Measurements from ENCODE around the gene DHRSX. TPM values are rescaled to one million over a fixed set of nuclear protein-coding genes. Genes with fewer than 3 reads are reported as not detected.
"Not testable (repeated sequence)": the region's sequence is repeated elsewhere in the genome, so short reads cannot be mapped to it uniquely, and the experiment has no call there.

The DHRSX gene
- total and polyA plus RNA-seq, 3 donors from 2014 or later = 15.3 to 31.3 (median 29.2) TPM

DNA sequence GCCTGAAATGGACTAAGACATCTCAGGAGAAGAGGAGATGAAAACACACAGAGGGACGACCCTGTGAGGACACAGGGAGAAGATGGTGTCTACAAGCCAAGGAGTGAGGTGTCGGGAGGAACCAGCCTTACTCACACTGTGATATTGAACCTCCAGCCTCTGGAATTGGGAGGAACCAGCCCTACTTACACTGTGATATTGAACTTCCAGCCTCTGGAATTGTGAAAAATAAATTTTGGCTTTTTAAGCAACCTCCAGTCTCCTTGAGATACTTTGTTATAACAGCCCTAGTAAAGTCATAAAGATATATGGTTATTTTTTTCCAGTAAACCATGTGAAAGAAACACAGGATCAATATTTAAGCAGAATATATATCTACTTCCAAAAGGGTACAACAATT is 76.5 kb downstream of the DHRSX start:
- Histone ChIP-seq H3K4me1 (no peaks in the 10 kb centered on the region), H3K4me3 (no peak overlapping the region), H3K9me3 (no peaks in the 10 kb centered on the region), H3K27me3 (no peaks in the 10 kb centered on the region), H3K36me3 (ENCODE audit: low read depth, missing control alignments) (no peaks in the 10 kb centered on the region), H3K27ac (no peak overlapping the region)
- 88 to 100% methylated on average over 2 of the region's 2 CpGs for WGBS, 2 donors
- DNase-seq = no peak
- intact Hi-C loops (cut with DNase I; ENCODE audit: low total_unique reads) = no loop called here
- TF ChIP-seq, protein P1, sequence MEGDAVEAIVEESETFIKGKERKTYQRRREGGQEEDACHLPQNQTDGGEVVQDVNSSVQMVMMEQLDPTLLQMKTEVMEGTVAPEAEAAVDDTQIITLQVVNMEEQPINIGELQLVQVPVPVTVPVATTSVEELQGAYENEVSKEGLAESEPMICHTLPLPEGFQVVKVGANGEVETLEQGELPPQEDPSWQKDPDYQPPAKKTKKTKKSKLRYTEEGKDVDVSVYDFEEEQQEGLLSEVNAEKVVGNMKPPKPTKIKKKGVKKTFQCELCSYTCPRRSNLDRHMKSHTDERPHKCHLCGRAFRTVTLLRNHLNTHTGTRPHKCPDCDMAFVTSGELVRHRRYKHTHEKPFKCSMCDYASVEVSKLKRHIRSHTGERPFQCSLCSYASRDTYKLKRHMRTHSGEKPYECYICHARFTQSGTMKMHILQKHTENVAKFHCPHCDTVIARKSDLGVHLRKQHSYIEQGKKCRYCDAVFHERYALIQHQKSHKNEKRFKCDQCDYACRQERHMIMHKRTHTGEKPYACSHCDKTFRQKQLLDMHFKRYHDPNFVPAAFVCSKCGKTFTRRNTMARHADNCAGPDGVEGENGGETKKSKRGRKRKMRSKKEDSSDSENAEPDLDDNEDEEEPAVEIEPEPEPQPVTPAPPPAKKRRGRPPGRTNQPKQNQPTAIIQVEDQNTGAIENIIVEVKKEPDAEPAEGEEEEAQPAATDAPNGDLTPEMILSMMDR (IDR thresholded peaks at IDR 0.05) = no peak
- no peak for TF ChIP-seq POLR2A (IDR thresholded peaks at IDR 0.05)

DNA sequence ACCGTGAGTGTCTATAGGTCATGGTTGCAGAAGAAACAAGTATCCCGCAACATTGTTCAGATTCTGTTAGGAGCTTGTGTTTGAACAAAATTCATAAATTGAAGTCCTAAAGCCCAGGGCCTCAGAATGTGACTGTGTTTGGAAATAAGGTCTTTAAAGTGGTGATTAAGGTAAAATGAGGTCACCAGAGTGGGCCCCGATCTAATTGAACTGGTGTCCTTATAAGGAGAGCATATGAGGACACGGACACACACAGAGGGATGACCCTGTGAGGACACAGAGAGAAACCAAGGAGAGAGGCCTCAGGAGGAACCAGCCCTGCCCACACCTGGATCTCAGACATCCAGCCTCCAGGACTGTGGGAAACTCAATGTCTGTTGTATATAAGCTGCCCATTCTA is 76.9 kb downstream of the DHRSX start:
- no peaks in the 10 kb centered on the region for H3K27me3 ChIP-seq
- intact Hi-C loops (cut with DNase I; ENCODE audit: low total_unique reads) = no loop called here
- no peaks in the 10 kb centered on the region for H3K4me1 ChIP-seq
- TF ChIP-seq, protein P1 (IDR thresholded peaks at IDR 0.05) = no peak
- no peak for TF ChIP-seq POLR2A (IDR thresholded peaks at IDR 0.05)
- H3K4me3 ChIP-seq = no peak overlapping the region
- no peak for DNase-seq
- WGBS, 2 donors = 85% methylated on average over 4 of the region's 4 CpGs
- H3K36me3 ChIP-seq (ENCODE audit: low read depth, missing control alignments) = no peaks in the 10 kb centered on the region
- H3K9me3 ChIP-seq = no peaks in the 10 kb centered on the region
- H3K27ac ChIP-seq = no peak overlapping the region

DNA sequence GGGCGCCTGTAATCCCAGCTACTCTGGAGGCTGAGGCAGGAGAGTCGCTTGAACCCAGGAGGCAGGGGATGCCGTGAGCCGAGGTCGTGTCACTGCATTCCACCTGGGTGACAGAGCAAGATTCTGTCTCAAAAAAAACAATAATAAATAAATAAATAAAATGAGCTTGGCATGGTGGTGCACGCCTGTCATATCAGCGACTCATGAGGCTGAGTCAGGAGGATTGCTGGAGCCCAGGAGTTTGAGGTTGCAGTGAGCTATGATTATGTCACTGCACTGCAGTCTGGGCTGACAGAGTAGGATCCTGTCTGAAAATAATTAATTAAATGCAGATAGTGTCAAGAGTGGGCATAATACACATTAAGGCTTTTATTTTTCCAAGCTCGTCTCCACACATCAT is 77.5 kb downstream of the DHRSX start:
- no peak overlapping the region for H3K27ac ChIP-seq
- intact Hi-C loops (cut with DNase I; ENCODE audit: low total_unique reads) = no loop called here
- 85 to 89% methylated on average over 8 of the region's 8 CpGs for WGBS, 2 donors
- H3K27me3 ChIP-seq = no peaks in the 10 kb centered on the region
- no peaks in the 10 kb centered on the region for H3K36me3 ChIP-seq (ENCODE audit: low read depth, missing control alignments)
- DNase-seq = no peak
- H3K9me3 ChIP-seq = no peaks in the 10 kb centered on the region
- H3K4me1 ChIP-seq = no peaks in the 10 kb centered on the region
- H3K4me3 ChIP-seq = no peak overlapping the region
- no peak for TF ChIP-seq POLR2A (IDR thresholded peaks at IDR 0.05)
- TF ChIP-seq, protein P1 (IDR thresholded peaks at IDR 0.05) = no peak

DNA sequence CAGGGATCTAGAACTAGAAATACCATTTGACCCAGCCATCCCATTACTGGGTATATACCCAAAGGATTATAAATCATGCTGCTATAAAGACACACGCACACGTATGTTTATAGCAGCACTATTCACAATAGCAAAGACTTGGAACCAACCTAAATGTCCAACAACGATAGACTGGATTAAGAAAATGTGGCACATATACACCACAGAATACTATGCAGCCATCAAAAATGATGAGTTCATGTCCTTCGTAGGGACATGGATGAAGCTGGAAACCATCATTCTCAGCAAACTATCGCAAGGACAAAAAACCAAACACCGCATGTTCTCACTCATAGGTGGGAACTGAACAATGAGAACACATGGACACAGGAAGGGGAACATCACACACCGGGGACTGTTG is 81.4 kb downstream of the DHRSX start:
- WGBS, 2 donors = 90 to 96% methylated on average over 4 to 6 of the region's 7 CpGs
- intact Hi-C loops (cut with DNase I; ENCODE audit: low total_unique reads) = not testable (repeated sequence)

GRCh38 chrX:2418000-2418399 is 82.8 kb downstream of the DHRSX start:
- 85 to 93% methylated on average over 2 of the region's 2 CpGs for WGBS, 2 donors
- no peaks in the 10 kb centered on the region for H3K36me3 ChIP-seq (ENCODE audit: low read depth, missing control alignments)
- no peak overlapping the region for H3K27ac ChIP-seq
- no peaks in the 10 kb centered on the region for H3K9me3 ChIP-seq
- H3K4me3 ChIP-seq = no peak overlapping the region
- TF ChIP-seq, protein P1 (IDR thresholded peaks at IDR 0.05) = no peak
- no peak for TF ChIP-seq POLR2A (IDR thresholded peaks at IDR 0.05)
- intact Hi-C loops (cut with DNase I; ENCODE audit: low total_unique reads) = no loop called here
- DNase-seq = no peak
- H3K4me1 ChIP-seq = no peaks in the 10 kb centered on the region
- H3K27me3 ChIP-seq = no peaks in the 10 kb centered on the region

More for the DNA sequence above, 81.4 kb downstream of the DHRSX start:
- not testable (repeated sequence) for H3K27me3 ChIP-seq; H3K36me3 ChIP-seq (ENCODE audit: low read depth, missing control alignments); H3K27ac ChIP-seq; H3K9me3 ChIP-seq; H3K4me1 ChIP-seq; H3K4me3 ChIP-seq; DNase-seq

Data from testis (tissue), 3 donors.